Stimulated activated CD8-positive, alpha-beta memory T cell treated with anti-CD3 and anti-CD28 coated beads, Interleukin-2, amount 100 ng/mL, for 48 hours (primary cell): ENCODE data around the gene CDK6.

Experiments
- DNase-seq, 2 donors: peaks; one replicate each; pipeline ENCODE4 v3.0.0-alpha.2; 2020; ENCODE audit warnings: low read depth in 2 of 2

Gene CDK6

DNA sequence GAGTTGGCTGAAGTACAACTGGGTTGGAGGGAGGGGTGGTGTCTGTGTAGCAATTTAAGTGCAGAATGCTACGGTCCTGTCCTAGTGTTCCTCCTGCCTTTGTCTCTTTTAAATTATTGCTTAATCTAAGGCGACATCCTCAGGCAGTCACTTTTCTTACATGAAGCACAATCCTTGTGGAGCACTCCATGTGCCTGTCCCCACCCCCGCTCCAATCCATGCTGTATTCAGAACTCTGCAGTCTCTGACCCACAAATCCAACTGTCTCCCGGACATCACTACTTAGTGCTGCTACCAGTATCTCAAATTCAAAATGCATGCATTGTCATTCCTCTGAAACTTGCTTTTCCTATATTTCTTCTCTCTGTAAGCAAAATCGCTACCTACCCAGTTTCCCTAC, 154.7 kb downstream of the CDK6 start:
- no peak for DNase-seq

DNA sequence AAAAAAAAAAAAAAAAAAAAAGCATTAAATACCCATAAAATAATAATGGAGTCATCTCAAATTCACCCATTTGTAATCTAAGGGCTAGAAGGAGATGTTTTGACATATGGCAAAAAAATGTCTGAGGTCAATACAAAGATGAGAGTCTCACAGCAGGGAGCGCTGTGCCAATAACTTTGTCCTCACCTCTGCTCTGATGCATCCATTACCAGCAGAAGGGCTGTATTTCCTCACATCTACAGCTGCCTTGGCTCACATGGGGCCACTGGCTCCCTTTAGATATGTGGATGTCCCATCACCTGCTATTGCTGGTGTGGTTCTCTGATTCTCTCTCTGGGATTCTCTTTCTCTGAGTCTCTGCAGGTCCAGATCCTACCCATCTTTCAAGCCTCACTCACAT, 155.9 kb downstream of the CDK6 start:
- DNase-seq, result no peak

DNA sequence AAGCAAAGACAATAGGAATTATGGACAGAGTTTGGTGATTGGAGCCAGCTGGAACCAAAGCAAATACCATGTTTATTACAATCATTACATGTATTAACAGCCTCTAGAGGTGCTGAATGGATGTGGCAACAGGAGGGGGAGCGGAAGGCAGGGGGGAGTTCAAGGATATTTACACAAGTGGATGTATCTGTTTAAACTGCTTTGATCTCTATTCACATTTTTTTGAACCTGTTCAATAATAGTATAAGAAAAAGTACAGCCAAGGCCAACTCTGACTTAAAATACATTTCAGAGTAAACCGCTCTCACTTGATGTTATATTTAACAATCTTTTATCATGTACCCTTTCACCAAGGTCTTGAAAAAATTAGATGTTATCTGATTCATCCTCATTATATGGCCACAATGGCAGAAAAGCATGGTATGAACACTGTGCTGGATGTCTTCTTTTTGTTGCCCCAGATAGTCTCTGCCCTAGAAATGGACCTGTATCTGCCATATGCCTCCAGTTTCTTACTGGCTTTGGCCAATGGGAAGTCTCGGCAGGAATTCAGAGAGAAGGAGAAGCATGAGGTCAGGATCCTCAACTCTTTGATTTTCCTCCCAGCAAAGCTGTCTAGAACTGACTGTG, 158.0 kb downstream of the CDK6 start:
- DNase-seq, result no peak

DNA sequence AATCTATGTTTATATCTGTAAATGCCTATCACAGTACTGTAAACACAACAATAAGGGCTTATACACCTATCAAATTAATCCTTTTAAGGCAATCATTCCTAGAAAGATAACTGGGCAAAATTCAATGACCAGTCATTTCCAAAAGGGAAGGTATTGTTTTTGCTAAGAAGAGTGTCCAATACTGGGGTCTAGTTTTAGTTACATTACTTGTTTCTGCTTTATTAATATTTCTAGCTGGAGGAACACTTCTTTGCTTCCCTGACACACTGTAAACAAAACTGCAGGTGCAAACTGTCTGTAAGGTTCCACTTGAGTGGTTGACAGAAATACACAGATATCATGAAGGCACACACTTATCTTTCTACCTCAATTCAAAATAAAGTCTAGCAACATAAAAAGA, 162.0 kb downstream of the CDK6 start:
- no peak for DNase-seq

DNA sequence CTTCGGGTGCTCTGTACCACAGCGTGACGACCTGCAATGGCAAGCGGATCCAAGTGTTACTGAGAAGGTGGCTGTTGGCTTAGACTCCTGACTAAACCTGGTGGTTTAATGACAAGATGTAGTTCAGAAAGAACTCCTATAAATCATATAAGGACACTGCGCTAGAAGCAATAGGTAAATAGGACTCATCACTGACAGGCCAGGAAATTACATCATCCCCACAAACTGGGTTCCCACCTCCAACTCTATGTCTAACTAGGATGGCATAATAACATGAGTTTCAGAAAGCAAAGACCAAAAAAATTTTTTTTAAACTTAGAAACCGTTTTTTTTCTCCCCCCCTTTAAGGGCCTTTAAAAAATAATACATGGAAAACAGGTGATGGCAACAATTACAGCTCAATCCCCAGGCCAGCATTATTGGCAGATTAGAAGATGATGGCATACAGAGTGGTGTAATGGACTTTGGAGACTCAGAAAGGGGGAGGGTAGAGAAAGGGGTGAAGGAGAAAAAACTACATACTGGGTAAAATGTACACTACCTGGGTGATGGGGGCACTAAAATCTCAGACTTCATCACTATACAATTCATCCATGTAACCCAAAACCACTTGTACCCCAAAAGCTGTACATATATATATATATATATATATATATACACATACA, 164.7 kb downstream of the CDK6 start:
- DNase-seq, result no peak

DNA sequence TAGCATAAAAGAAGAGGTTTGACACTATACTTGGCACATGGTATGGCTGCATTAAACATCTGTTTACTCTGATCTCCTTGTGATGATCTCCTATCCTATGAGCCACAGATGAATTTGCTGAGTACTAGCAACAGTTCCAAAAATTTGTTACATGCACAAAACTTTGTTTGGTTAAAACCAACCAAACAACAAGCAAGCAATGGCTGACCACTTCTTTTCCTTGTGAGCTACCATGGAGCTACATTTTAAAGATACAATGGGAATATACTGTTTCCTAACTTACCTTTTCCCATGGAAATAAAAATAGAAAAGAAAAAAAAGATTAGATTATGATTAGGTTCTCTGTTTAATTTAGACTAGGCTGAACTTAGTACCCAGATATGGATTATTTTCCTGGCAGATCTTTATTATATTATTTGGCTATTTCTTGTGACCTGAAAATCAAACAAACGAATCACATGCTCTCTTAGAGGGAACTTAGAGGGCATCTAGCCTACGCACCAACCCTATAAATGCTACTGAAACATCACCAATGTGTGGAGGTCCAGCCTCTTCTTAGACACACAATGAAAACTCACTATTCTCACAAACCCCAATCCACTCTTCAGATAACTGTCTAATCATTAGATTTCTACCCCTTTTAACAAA, 166.0 kb downstream of the CDK6 start:
- DNase-seq, result no peak

DNA sequence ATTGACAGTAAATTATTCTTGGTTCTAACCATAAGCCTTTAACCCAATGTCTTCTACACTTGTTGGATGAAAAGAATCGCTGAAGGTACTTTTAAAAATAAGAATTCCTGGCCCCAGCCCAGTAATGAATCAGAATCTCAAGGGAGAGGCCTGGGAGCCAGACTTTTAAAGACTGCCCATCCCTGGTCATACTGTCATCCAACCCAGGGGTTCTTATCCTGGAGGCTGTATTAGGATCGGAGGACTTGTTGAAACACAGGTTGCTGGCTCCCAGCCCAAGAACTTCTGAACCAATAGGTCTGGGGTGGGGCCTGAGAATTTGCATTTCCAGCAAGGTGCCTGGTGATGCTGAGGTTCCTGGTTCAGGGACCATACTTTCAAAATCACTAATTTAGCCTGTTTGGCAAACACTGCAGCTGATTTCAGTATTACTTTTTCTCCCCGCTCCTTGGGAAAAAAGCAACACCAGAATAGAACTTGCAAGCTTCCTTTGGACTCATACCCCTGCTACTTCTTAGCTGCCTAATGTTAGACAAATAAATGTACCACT, 166.7 kb downstream of the CDK6 start:
- DNase-seq, result no peak

DNA sequence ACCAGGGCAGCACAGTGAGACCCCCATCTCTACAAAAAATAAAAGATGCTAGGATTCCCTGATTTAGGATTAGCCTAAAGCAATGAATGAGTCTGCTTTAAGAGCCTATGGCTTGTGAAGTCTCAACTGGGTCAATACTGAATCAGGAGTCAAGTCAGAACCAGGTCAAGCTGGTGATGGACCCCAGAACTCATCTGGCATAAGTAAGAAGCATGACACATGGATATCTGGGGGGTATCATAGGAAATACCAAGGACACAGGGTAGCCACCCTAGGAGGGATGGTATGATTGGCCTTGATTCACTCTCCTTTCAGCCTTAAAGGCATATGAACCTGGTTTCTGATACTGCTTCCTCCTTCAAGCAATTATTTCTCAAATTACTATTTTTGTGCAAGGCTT, 167.8 kb downstream of the CDK6 start:
- no peak for DNase-seq

DNA sequence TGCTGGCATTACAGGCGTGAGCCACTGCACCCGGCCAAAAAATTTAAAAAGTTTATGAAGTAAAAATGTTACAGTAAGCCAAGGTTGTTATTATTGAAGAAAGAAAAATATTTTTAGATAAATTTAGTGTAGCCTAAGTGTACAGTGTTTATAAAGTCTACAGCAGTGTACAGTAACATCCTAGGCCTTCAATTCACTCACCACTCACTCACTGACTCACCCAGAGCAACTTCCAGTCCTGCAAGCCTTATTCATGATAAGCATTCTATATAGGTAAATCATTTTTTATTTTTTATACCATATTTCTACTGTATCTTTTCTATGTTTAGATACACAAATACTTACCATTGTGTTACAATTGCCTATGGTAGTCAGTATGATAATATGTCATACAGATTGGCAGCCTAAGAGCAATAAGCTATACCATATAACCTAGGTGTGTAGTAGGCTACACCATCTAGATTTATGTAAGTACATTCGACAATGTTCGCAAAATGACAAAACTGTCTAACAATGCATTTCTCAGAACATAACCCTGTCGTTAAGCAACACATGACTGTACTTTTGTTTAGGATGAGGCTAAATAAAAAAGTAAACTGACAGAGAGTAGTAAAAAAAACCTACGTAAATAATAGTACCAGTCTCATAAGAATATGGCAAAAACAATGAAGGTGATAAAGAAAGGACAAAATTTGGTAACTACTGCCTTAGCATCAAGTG, 168.4 kb downstream of the CDK6 start:
- DNase-seq, result no peak

DNA sequence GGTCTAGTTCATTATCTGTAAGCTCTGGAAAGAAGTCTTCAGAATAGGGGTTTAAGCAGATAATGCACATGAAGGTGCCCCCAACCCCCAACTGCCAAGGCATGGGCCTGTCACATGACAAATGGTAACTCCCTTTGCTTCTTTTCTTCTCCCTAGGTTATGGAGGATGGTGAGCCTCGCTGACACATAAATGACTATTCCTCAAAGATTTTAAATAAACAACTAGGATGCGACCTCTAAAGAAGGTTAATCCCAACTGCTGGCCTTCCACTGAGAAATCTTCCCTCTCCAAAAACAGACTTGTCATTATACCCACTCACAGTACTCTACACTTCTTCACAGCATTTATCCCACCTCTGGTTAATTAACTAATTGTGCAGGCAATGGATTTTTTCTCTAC, 170.4 kb downstream of the CDK6 start:
- DNase-seq, result no peak

DNA sequence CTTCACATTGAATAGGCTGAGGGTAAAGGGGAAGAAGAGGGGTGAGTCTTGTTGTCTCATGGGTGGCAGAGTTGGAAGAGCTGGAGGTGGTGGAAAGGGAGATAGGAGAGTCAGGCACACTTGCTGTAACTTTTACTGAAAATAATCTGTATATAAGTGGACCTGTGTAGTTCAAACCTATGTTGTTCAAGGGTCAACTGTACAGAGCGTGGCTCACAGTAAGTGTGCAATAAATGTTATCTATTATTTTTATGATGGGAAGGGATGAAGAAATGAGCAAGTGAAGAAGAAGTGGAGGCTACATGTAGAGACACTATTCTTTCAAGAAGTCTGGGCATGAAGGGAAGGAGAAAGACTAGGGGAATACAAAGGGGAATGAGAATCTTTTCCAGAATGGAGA, 174.7 kb downstream of the CDK6 start:
- no peak for DNase-seq

DNA sequence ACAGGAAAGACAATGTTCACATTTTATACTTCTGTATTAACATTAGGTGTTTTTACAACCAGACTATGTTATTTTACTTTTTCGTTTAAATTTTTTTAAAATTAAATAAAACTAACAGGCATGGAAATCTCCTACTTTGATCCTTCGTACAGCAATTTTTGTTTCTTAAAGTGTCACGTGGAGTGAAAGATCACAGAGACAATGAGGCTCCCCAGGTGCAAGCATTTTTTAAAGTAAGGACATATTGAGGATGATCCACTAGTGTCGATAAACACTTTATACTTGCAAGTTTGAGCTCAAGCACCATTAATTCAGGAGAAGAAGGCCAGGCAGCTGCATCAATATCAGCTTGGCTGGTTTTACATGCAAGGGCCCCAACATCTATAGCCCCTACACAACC, 177.7 kb downstream of the CDK6 start:
- no peak for DNase-seq

DNA sequence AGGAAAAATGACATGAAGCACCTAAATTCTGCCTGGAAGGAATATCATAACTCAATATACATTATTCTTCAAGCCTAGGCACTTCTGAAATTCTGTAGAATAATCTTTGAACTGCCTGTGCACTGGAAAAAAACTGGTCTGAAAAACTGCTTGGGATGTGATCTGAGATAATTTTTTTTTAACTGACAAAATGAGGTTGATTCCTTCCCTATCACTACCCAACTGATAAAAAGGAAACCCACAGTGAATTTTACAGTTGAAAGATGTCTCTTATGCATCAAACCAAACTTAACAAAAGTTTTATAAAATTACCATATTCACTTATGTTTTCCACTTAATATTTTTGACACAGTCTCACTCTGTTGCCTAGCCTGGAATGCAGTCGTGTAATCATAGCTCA, 179.0 kb downstream of the CDK6 start:
- DNase-seq, result no peak

DNA sequence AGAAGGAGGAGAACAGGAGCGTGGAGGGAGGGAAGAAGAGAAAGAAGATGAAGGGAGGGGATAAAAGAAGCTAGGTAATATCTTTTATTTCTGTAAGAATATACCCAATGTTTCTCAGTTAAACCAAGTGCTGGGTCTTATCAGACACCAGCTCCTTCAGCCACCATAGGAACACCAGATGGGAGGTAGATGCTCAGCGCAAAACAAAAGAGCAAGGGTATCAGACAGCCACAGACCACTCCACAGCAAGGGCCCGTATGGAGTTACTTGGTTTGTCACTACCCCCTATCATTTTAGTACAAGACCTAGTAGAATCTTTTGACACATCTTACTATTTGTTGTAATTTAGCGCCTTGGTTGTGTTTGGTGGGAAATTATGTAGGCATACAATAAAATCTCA, 180.3 kb downstream of the CDK6 start:
- DNase-seq, result no peak

DNA sequence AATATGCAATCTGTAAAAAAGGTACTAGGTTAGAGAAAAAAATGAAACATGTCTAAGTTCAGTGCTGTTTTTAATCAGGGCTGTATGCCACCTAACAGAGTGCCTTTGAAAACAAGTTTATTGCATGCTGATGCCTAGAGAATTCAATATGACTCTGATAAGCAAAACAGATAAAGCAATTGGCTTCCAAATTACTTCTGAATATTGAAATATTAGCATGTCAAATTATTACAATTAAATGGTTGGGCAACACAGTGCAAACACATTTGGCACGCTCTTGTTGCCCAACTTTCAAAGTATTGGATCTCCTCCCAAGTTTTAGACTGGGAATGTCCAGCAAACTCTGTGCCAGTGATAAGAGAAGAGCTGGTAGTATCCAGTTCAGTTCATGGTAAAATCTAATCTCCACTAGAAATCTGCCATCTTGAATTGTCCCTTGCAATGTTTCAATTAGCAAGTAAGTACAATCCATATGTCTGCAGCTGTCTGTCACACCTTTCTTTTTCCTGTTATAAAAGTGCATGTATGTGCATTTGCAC, 181.0 kb downstream of the CDK6 start:
- DNase-seq, result no peak

DNA sequence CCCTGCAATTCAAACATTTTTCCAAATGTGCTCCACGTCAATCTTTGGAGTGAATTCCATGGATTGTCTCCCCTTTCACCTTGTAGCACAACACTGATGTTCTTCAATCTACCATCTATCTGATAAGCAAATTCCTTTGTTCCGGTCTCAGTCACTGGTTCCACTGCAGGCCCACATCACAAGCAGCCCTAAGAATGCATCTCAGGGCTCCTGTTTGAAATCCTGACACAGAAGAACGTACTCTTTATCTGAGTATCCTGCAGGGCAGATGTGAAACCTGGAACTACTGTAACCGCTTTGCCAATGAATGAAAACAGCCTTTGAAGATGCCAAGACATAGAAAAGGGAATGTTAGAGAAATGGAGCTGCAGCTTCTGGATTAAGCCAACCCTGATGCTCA, 183.2 kb downstream of the CDK6 start:
- DNase-seq, result no peak

DNA sequence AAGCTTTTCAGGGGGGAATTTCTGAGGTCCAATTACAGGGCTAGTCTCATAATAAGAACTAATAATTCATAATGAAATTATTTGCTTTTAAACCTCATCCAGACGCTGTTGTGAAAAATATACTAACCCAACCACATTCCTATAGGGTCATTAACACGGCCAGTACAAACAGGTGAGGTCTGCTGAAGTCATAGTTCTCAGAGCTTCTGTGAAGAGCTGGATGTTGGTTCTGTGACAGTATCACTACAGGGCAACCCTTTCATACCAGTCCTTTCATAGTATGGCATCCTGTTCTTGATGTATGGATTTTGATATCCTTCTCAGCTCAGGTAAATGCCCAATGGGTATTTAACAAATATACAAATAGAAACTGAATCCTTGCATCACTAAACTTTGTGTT, 183.8 kb downstream of the CDK6 start:
- no peak for DNase-seq

DNA sequence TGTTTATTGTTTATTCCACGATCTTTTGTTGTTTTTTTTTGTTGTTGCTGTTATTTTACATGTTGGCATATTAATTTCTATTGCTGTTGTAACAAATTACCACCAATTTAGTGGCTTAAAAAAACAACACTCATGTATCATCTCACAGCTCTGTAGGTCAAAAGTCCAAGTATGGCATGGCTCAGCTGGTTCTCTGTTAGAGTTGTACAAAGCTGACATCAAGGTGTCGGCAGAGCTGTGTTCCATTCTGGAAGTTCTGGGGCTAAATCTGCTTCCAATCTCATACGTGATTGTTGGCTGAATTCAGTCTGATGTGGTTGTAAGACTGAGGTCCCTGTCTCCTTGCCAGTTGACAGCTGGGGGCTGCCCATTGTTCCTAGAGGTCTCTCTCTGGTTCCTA, 186.0 kb downstream of the CDK6 start:
- DNase-seq, result no peak

DNA sequence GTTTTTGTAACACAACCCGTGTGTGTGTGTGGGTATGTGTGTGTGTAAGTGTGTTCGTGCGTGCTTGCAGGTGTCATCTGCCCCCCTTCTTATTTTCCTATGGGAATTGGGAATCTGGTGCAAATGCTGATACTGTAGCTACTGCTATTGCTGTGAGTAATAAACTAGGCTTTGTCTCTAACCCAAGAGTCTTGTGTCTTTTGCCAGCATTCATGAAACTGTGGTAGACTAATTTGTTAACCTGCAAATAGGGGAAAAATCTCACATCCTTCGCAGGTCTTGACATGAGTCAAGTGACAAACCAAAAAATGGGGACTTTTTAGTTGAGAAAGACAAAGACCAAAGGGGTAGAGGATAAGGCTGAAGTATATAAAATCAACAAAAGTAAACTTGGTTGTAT, 188.3 kb downstream of the CDK6 start:
- no peak for DNase-seq

DNA sequence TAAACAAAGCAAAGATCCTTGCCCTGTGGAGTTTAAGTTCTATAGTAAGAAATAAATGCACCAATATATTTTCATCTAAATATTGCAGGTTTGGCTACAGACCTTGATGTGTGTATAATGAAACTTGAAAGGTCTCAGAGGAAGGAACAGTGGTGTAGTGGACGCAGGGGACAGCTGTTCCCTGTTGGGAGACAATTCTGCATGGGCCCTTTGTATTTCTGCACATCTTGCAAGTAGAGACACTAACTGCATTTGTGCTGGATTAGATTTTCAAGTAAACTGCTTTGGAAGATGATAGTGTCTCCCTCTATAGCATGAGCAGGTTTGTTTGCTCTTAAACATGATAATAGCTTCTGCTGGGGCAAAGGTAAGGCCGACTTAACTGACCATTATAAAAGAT, 188.7 kb downstream of the CDK6 start:
- DNase-seq, result no peak

DNA sequence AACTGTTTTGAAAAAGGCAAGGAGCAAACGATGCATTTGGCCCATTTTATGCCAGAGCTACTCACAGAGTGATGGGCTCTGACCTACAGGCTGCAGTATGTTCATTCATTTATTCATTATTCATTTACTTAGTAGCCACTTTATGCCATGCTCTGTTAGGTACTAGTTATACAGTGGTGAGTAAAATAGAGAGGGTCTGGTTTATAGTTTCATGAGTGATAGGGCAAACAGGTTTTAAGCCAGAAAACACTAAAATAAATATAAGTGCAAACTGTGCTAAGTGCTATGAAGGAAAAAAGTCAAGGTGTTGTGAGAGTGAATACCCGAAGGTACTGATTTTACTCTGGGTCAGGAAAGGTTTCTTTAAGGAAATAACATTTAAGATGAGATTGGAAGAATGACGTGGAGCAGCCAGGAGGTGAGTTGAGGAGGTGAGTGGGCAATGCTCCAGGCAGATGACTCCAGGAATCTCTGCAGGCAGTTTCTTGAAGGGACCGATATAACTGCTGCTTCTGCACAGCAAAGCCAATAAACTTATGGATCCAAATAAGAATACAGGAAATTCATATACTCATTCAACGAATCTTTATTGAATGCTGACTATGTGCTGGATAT, 189.3 kb downstream of the CDK6 start:
- no peak for DNase-seq
